H1 (cell line): Measurements from ENCODE around the gene NR3C2. TPM values are rescaled to one million over a fixed set of nuclear protein-coding genes. Genes with fewer than 3 reads are reported as not detected.

Source experiments
- CTCF ChIA-PET: fragments of 300-600 bp; sonication (Branson Sonifier 250); formaldehyde crosslinking; loops from one replicate; lab custom pipeline; 2021; ENCODE audit not compliant: partially characterized antibody; lab: Charles Lee
- POLR2A ChIA-PET: fragments of 300-600 bp; sonication (Branson Sonifier 250); formaldehyde crosslinking; loops from one replicate; lab custom pipeline; 2021; ENCODE audit warnings: inconsistent platforms; ENCODE audit not compliant: partially characterized antibody; lab: Charles Lee
- DNase-seq, 2 experiments: peaks; one replicate each; pipeline versions ENCODE4 v3.0.0 to v3.0.0-alpha.2; 2010 to 2022; ENCODE audit warnings: low spot score in 2 of 2, low read depth in 1 of 2, mixed read lengths in 1 of 2
- FAIRE-seq: peaks from 2 replicates; lab custom pipeline; 2011; peaks lifted over from hg19 to GRCh38; lab: Jason Lieb, UNC
- H2AFZ ChIP-seq: 2 replicates; pipeline ENCODE4 v1.8.1; 2012; ENCODE audit warnings: low read length, inconsistent platforms
- H2AK5ac ChIP-seq: 2 replicates; pipeline ENCODE4 v1.6.1; 2013; ENCODE audit warnings: low read depth, low read length
- H2BK120ac ChIP-seq: replicated peaks from 2 replicates; pipeline ENCODE3; 2013; ENCODE audit warnings: low read depth, low read length, inconsistent platforms
- H2BK12ac ChIP-seq: 2 replicates; pipeline ENCODE4 v1.6.1; 2013; ENCODE audit warnings: low read depth, low read length
- H2BK15ac ChIP-seq: 2 replicates; pipeline ENCODE4 v1.6.1; 2013; ENCODE audit warnings: low read length
- H2BK20ac ChIP-seq: 2 replicates; pipeline ENCODE4 v1.6.1; 2013; ENCODE audit warnings: low read length
- H2BK5ac ChIP-seq: 2 replicates; pipeline ENCODE4 v1.6.1; 2013; ENCODE audit warnings: low read depth, low read length
- H3K14ac ChIP-seq: 2 replicates; pipeline ENCODE4 v1.6.1; 2013; ENCODE audit warnings: inconsistent platforms; ENCODE audit not compliant: insufficient read length
- H3K18ac ChIP-seq: 2 replicates; pipeline ENCODE4 v1.6.1; 2013; ENCODE audit warnings: low read length; ENCODE audit errors: extremely low read depth
- H3K23ac ChIP-seq: 2 replicates; pipeline ENCODE4 v1.6.1; 2013; ENCODE audit warnings: inconsistent platforms; ENCODE audit not compliant: insufficient read length
- H3K23me2 ChIP-seq: 2 replicates; pipeline ENCODE4 v1.6.1; 2013; ENCODE audit warnings: low read depth, low read length
- H3K27ac ChIP-seq: 2 replicates; pipeline ENCODE4 v1.6.1; 2011; ENCODE audit warnings: low read depth, low read length, inconsistent platforms
- H3K27me3 ChIP-seq, 4 experiments: replicated peaks in 1 of 4; 1 replicate in 1 of 4; 2 replicates in 3 of 4; pipeline versions ENCODE4 v1.6.1 to v1.8.1; 2011 to 2013; ENCODE audit warnings: low read length in 3 of 4, mild to moderate bottlenecking in 3 of 4, inconsistent platforms in 2 of 4, mixed read lengths in 2 of 4, moderate library complexity in 1 of 4; ENCODE audit not compliant: control insufficient read depth in 3 of 4, insufficient read depth in 3 of 4; ENCODE audit errors: extremely low read depth in 1 of 4
- H3K36me3 ChIP-seq, 4 experiments: 2 replicates each; pipeline versions ENCODE4 v1.6.1 to v1.8.1; 2011 to 2013; ENCODE audit warnings: mild to moderate bottlenecking in 4 of 4, low read length in 3 of 4, moderate library complexity in 2 of 4, control low read depth in 1 of 4, inconsistent platforms in 1 of 4; ENCODE audit not compliant: insufficient read depth in 4 of 4, control insufficient read depth in 2 of 4
- H3K4ac ChIP-seq: replicated peaks from 2 replicates; pipeline ENCODE3; 2013; ENCODE audit warnings: low read length, low read depth, mixed read lengths, inconsistent platforms; ENCODE audit not compliant: insufficient read length
- H3K4me1 ChIP-seq, 4 experiments: replicated peaks in 1 of 4; 1 replicate in 1 of 4; 2 replicates in 3 of 4; pipeline versions ENCODE4 v1.6.1 to v1.8.1; 2011 to 2013; ENCODE audit warnings: low read length in 3 of 4, inconsistent platforms in 2 of 4, mixed read lengths in 1 of 4; ENCODE audit not compliant: insufficient read depth in 4 of 4, control insufficient read depth in 3 of 4
- H3K4me2 ChIP-seq, 2 experiments: 2 replicates each; pipeline versions ENCODE4 v1.6.1 to v1.8.1; 2011 to 2013; ENCODE audit warnings: low read depth in 2 of 2, low read length in 2 of 2, control low read depth in 1 of 2, inconsistent platforms in 1 of 2, mild to moderate bottlenecking in 1 of 2; ENCODE audit not compliant: insufficient read depth in 1 of 2
- H3K4me3 ChIP-seq, 4 experiments: fragments of 200-600, 300-600 bp in 1 of 4; sonication (generic), shearing (Covaris generic), sonication (Bioruptor Twin) in 1 of 4; 2 replicates each; pipeline versions ENCODE4 v1.5.1 to v1.8.1; 2011 to 2016; ENCODE audit warnings: low read length in 4 of 4, low read depth in 3 of 4, control low read depth in 2 of 4, inconsistent platforms in 2 of 4, mild to moderate bottlenecking in 2 of 4, mixed read lengths in 1 of 4, moderate library complexity in 1 of 4; ENCODE audit not compliant: insufficient read depth in 2 of 4; ENCODE audit errors: extremely low read depth in 1 of 4
- H3K56ac ChIP-seq: replicated peaks from 2 replicates; pipeline ENCODE3; 2013; ENCODE audit warnings: low read depth, mild to moderate bottlenecking, mixed read lengths, low read length, inconsistent platforms; ENCODE audit not compliant: insufficient read length
- H3K79me1 ChIP-seq: 2 replicates; pipeline ENCODE4 v1.6.1; 2013; ENCODE audit warnings: low read depth, low read length, control low read depth
- H3K79me2 ChIP-seq, 2 experiments: 2 replicates each; pipeline versions ENCODE4 v1.6.1 to v1.8.1; 2012 to 2013; ENCODE audit warnings: low read length in 2 of 2, mild to moderate bottlenecking in 2 of 2, inconsistent platforms in 1 of 2; ENCODE audit not compliant: insufficient read depth in 2 of 2, control insufficient read depth in 1 of 2
- H3K9ac ChIP-seq, 4 experiments: replicated peaks in 1 of 4; 1 replicate in 1 of 4; 2 replicates in 3 of 4; pipeline versions ENCODE4 v1.6.1 to v1.8.1; 2011 to 2013; ENCODE audit warnings: low read depth in 3 of 4, low read length in 3 of 4, control low read depth in 2 of 4, mild to moderate bottlenecking in 2 of 4, moderate library complexity in 2 of 4, inconsistent platforms in 1 of 4; ENCODE audit errors: extremely low read depth in 1 of 4
- H3K9me3 ChIP-seq, 2 experiments: 2 replicates each; pipeline versions ENCODE4 v1.6.1 to v1.8.1; 2012 to 2013; ENCODE audit warnings: mild to moderate bottlenecking in 2 of 2, moderate library complexity in 2 of 2, control low read depth in 1 of 2, inconsistent platforms in 1 of 2, low read depth in 1 of 2, low read length in 1 of 2, mixed read lengths in 1 of 2; ENCODE audit not compliant: insufficient read depth in 2 of 2
- H4K20me1 ChIP-seq, 2 experiments: replicated peaks in 1 of 2; 2 replicates each; pipeline versions ENCODE3 to v1.8.1; 2011 to 2013; ENCODE audit warnings: inconsistent platforms in 2 of 2, low read length in 2 of 2, mild to moderate bottlenecking in 1 of 2; ENCODE audit not compliant: insufficient read depth in 2 of 2, control insufficient read depth in 1 of 2
- H4K5ac ChIP-seq: 2 replicates; pipeline ENCODE4 v1.6.1; 2013; ENCODE audit warnings: low read length, low read depth, mixed read lengths, inconsistent platforms; ENCODE audit not compliant: insufficient read length
- H4K8ac ChIP-seq: 2 replicates; pipeline ENCODE4 v1.8.0; 2013; ENCODE audit warnings: mild to moderate bottlenecking, moderate library complexity, low read length, inconsistent platforms; ENCODE audit not compliant: insufficient read depth; ENCODE audit errors: extremely low read depth
- H4K91ac ChIP-seq: replicated peaks from 2 replicates; pipeline ENCODE3; 2013; ENCODE audit warnings: low read length, mixed read lengths, inconsistent platforms; ENCODE audit not compliant: insufficient read length
- ATF3 ChIP-seq: IDR thresholded peaks from 2 replicates; pipeline ENCODE4 v1.6.1; 2011; ENCODE audit warnings: low read depth, mild to moderate bottlenecking, low read length; ENCODE audit not compliant: insufficient read depth
- E2F6 ChIP-seq: IDR thresholded peaks from 2 replicates; pipeline ENCODE4 v1.6.1; 2012; ENCODE audit warnings: inconsistent platforms
- EP300 ChIP-seq, 2 experiments: IDR thresholded peaks; 1 replicate in 1 of 2; 2 replicates in 1 of 2; pipeline ENCODE4 v1.6.1; 2011 to 2012; ENCODE audit warnings: low read depth in 2 of 2, low read length in 2 of 2, mild to moderate bottlenecking in 2 of 2, borderline replicate concordance in 1 of 2, inconsistent platforms in 1 of 2, moderate library complexity in 1 of 2
- MAFK ChIP-seq: IDR thresholded peaks from 2 replicates; pipeline ENCODE4 v1.6.1; 2012; ENCODE audit warnings: low read depth, mild to moderate bottlenecking, improper control_type of control experiment, low read length
- NRF1 ChIP-seq: IDR thresholded peaks from 2 replicates; pipeline ENCODE4 v1.6.1; 2011; ENCODE audit warnings: mild to moderate bottlenecking, low read depth, low read length, improper control_type of control experiment
- SUZ12 ChIP-seq: fragments of 200-600 bp; sonication (generic); IDR thresholded peaks from 2 replicates; pipeline ENCODE4 v1.6.1; 2012; ENCODE audit warnings: mild to moderate bottlenecking, inconsistent platforms, low read length, moderate library complexity, mixed read lengths
- WGBS, 2 experiments: shearing (Covaris generic) in 1 of 2; methylation state at CpG; one replicate each; pipeline versions ENCODE4 v1.1.6 to v1.1.7; 2013 to 2015; ENCODE audit warnings: low lambda C conversion rate in 2 of 2, mixed read lengths in 2 of 2, inconsistent platforms in 1 of 2, low coverage in 1 of 2, missing lambda C conversion rate in 1 of 2; ENCODE audit not compliant: insufficient replicate concordance in 2 of 2, insufficient coverage in 1 of 2, insufficient read length in 1 of 2; ENCODE audit errors: extremely low coverage in 1 of 2, missing lambda C conversion rate in 1 of 2; 5-methylcytosine and 5-hydroxymethylcytosine counted together
- polyA plus RNA-seq, 7 experiments: library from polyadenylated mRNA; depleted of rRNA in 3 of 7; stranded (reverse) in 5 of 7; unstranded in 2 of 7; fragments of >200 nt in 5 of 7; fragments of 200-250 nt in 2 of 7; gene quantifications; 1 replicate in 5 of 7; 2 replicates in 1 of 7; 4 replicates in 1 of 7; pipeline versions ENCODE4 v1.2.1 to v1.2.3, GENCODE V29; 2011 to 2013; ENCODE audit warnings: missing spikeins in 2 of 7, mixed read lengths in 2 of 7
- total RNA-seq: library from RNA; stranded (reverse); fragmentation: NEBNext Ultra II Directional; extraction: Animal tissue kit (Norgen Biotek cat#: 25700); gene quantifications from 2 replicates; pipeline ENCODE4 v1.2.1, GENCODE V29; 2021

Gene NR3C2
- total and polyA plus RNA-seq, 2 of the 8 experiments (the other 6 are each of a cell fraction or from before 2014, with no cell fraction given): 0.80 to 3.9 TPM

- H4K8ac ChIP-seq: no peak overlapping the region
- 52% methylated on average over 2 of the region's 2 CpGs; no CpG with 5 or more reads in 1 of the 2 experiments for WGBS, 2 experiments
- H2AK5ac ChIP-seq: no peak overlapping the region
- no peak overlapping the region for H2BK15ac ChIP-seq
- H3K9ac ChIP-seq: no peak overlapping the region
- H2BK12ac ChIP-seq: no peak overlapping the region
- H3K4me2 ChIP-seq: no peak overlapping the region
- no peak overlapping the region for H3K14ac ChIP-seq
- no peaks in the 10 kb centered on the region for H3K23me2 ChIP-seq
- no peak overlapping the region for H3K27ac ChIP-seq
- H4K91ac ChIP-seq: no peak overlapping the region
- no peak for TF ChIP-seq ATF3
- TF ChIP-seq MAFK: no peak
- no peak for TF ChIP-seq SUZ12
- no peak for TF ChIP-seq E2F6
- TF ChIP-seq NRF1: no peak
- TF ChIP-seq EP300 (IDR thresholded peaks at IDR 0.05; ENCODE audit: borderline replicate concordance in 1 of 2, low read depth in 2 of 2, low read length in 2 of 2): no peak
- no peak overlapping the region for H2BK5ac ChIP-seq
- no peak overlapping the region for H2BK120ac ChIP-seq
- H4K5ac ChIP-seq: no peak overlapping the region
- no peaks in the 10 kb centered on the region for H3K79me1 ChIP-seq
- no peak overlapping the region for H3K4ac ChIP-seq
- no peak overlapping the region for H3K23ac ChIP-seq
- FAIRE-seq (no peak), DNase-seq (no peak)
- H3K56ac ChIP-seq: no peak overlapping the region
- H3K9me3 ChIP-seq: no peaks in the 10 kb centered on the region
- H3K36me3 ChIP-seq: no peaks in the 10 kb centered on the region
- H3K4me1 ChIP-seq: no peaks in the 10 kb centered on the region
- no peaks in the 10 kb centered on the region for H3K27me3 ChIP-seq
- H3K4me3 ChIP-seq: no peak overlapping the region
- no peak overlapping the region for H3K18ac ChIP-seq
- CTCF ChIA-PET: no interaction called here
- no peak overlapping the region for H2BK20ac ChIP-seq
- POLR2A ChIA-PET: no interaction called here
- no peaks in the 10 kb centered on the region for H4K20me1 ChIP-seq
- no peaks in the 10 kb centered on the region for H3K79me2 ChIP-seq
- no peak overlapping the region for H2AFZ ChIP-seq
Measured at GRCh38 chr4:148420397-148420796, 21.8 kb downstream of the NR3C2 start.
